ENCODE data around the gene SLC7A8. TPM values are rescaled to one million over a fixed set of nuclear protein-coding genes. Genes with fewer than 3 reads are reported as not detected.

SLC7A8 gene
- total RNA-seq, 1 donor from 2014 or later = 1.1 TPM

GRCh38 chr14:23106747-23107045 lies 76.8 kb downstream of the SLC7A8 start:
- Histone ChIP-seq H3K27me3 (ENCODE audit: control insufficient read depth, insufficient read depth, low read length) (peaks cover 2% of the 10 kb centered on the region), H3K36me3 (ENCODE audit: control insufficient read depth, insufficient read depth, low read length) (no peaks in the 10 kb centered on the region), H3K4me3 (ENCODE audit: low read depth, low read length) (no peak overlapping the region)
- TF ChIP-seq CTCF (IDR thresholded peaks at IDR 0.05; ENCODE audit: insufficient read depth, low read length, severe bottlenecking) = no peak
- DNase-seq (ENCODE audit: low read depth) (no peak), FAIRE-seq (no peak)

- Histone ChIP-seq H3K27me3 (ENCODE audit: control insufficient read depth, insufficient read depth, low read length) (no peaks in the 10 kb centered on the region), H3K36me3 (ENCODE audit: control insufficient read depth, insufficient read depth, low read length) (no peaks in the 10 kb centered on the region), H3K4me3 (ENCODE audit: low read depth, low read length) (no peak overlapping the region)
- FAIRE-seq = no peak
- DNase-seq (ENCODE audit: low read depth) = no peak
- no peak for TF ChIP-seq CTCF (IDR thresholded peaks at IDR 0.05; ENCODE audit: insufficient read depth, low read length, severe bottlenecking)
These were observed 78.1 kb downstream of the SLC7A8 start for GRCh38 chr14:23105348-23105824.

- TF ChIP-seq CTCF (IDR thresholded peaks at IDR 0.05; ENCODE audit: insufficient read depth, low read length, severe bottlenecking) = no peak
- FAIRE-seq (no peak), DNase-seq (ENCODE audit: low read depth) (no peak)
- no peaks in the 10 kb centered on the region for H3K36me3 ChIP-seq (ENCODE audit: control insufficient read depth, insufficient read depth, low read length)
- no peak within 1 kb of the TSS for H3K4me3 ChIP-seq (ENCODE audit: low read depth, low read length)
- H3K27me3 ChIP-seq (ENCODE audit: control insufficient read depth, insufficient read depth, low read length) = no peaks in the 10 kb centered on the region
These were observed 78.7 kb downstream of the SLC7A8 start, which contains the start of gene CIROP for GRCh38 chr14:23104591-23105347. CIROP (minus strand) TSS chr14:23104989; CDS start chr14:23104920, 69 bp downstream.

- TF ChIP-seq CTCF (IDR thresholded peaks at IDR 0.05; ENCODE audit: insufficient read depth, low read length, severe bottlenecking) = no peak
- no peaks in the 10 kb centered on the region for H3K36me3 ChIP-seq (ENCODE audit: control insufficient read depth, insufficient read depth, low read length)
- FAIRE-seq = no peak
- no peak overlapping the region for H3K4me3 ChIP-seq (ENCODE audit: low read depth, low read length)
- DNase-seq (ENCODE audit: low read depth) = no peak
- no peaks in the 10 kb centered on the region for H3K27me3 ChIP-seq (ENCODE audit: control insufficient read depth, insufficient read depth, low read length)
These were observed 79.3 kb downstream of the SLC7A8 start for GRCh38 chr14:23104070-23104590.

GRCh38 chr14:23103581-23103980 lies 79.9 kb downstream of the SLC7A8 start:
- Histone ChIP-seq H3K27me3 (ENCODE audit: control insufficient read depth, insufficient read depth, low read length) (no peaks in the 10 kb centered on the region), H3K36me3 (ENCODE audit: control insufficient read depth, insufficient read depth, low read length) (no peaks in the 10 kb centered on the region), H3K4me3 (ENCODE audit: low read depth, low read length) (no peak overlapping the region)
- TF ChIP-seq CTCF (IDR thresholded peaks at IDR 0.05; ENCODE audit: insufficient read depth, low read length, severe bottlenecking) = no peak
- DNase-seq (ENCODE audit: low read depth) = no peak
- no peak for FAIRE-seq

Data from bronchial epithelial cell (primary cell).